Vagina (tissue), 2 donors: Measurements from ENCODE around the gene SLC2A1.

Experiments
- CTCF ChIP-seq, 3 experiments: fragments of 450-650 bp in 2 of 3; fragments of 200-600 bp in 1 of 3; sonication (generic) in 1 of 3; IDR thresholded peaks; one replicate each; pipeline ENCODE4 v1.5.1; 2017 to 2019; ENCODE audit warnings: antibody characterized with exemption in 3 of 3, mild to moderate bottlenecking in 2 of 3, moderate library complexity in 2 of 3
- POLR2A ChIP-seq, 2 donors: fragments of 450-650 bp; IDR thresholded peaks; one replicate each; pipeline ENCODE4 v1.6.1; 2017; ENCODE audit warnings: antibody characterized with exemption in 2 of 2, mild to moderate bottlenecking in 2 of 2, moderate library complexity in 2 of 2
- POLR2AphosphoS5 ChIP-seq, 2 donors: sonication (generic); formaldehyde crosslinking; IDR thresholded peaks; one replicate each; pipeline ENCODE4 v1.9.0; 2017; ENCODE audit warnings: antibody characterized with exemption in 2 of 2, mild to moderate bottlenecking in 2 of 2, low read depth in 1 of 2; ENCODE audit not compliant: insufficient read depth in 1 of 2

GRCh38 chr1:42960566-42961311 is 2.1 kb upstream of the SLC2A1 start:
- TF ChIP-seq CTCF (IDR thresholded peaks at IDR 0.05): no peak
- TF ChIP-seq POLR2A (IDR thresholded peaks at IDR 0.05): no peak
- TF ChIP-seq POLR2AphosphoS5 (IDR thresholded peaks at IDR 0.05; ENCODE audit: insufficient read depth in 1 of 2, low read depth in 1 of 2): no peak
